GM10248 (cell line): ENCODE results near the gene LAP3.

ENCODE experiments used
- CTCF ChIA-PET: fragments of 300-600 bp; sonication (Branson Sonifier 250); formaldehyde crosslinking; extraction: SDS; loops from one replicate; lab custom pipeline; 2021; ENCODE audit warnings: antibody characterized with exemption; lab: Yijun Ruan, JAX
- POLR2A ChIA-PET: fragments of 350-650 bp; sonication (Branson Sonifier 250); formaldehyde crosslinking; extraction: SDS; loops from one replicate; lab custom pipeline; 2020; ENCODE audit warnings: antibody characterized with exemption; lab: Yijun Ruan, JAX
- DNase-seq: peaks from one replicate; pipeline ENCODE4 v3.0.0; 2012; ENCODE audit errors: extremely low spot score
- CTCF ChIP-seq: IDR thresholded peaks from 2 replicates; pipeline ENCODE4 v1.5.1; 2012; ENCODE audit warnings: mild to moderate bottlenecking, low read depth; ENCODE audit errors: extremely low read depth, missing control alignments, control extremely low read depth

LAP3 gene

DNA sequence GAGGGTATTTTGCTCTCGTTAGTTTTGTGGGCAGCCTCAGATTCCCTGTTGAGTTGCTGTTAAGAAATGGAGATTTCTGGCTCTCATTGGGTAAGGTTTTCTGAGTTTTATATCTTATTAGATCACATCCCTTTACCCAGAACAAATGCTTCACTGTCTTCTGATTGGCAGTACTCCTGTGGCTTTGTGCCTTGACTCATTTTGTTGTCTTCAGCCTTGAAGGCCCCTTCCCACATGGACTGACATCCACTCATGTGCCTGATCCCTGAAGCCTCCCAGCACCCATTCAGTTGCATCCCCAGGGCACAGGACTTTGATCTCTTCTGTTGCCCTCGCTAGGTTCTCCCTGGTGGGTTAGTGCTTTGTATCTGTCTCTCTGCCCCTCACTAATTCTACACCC is 47.8 kb downstream of the LAP3 start:
- ChIA-PET CTCF (interaction anchor here (0.9 kb wide), 1 partner anchor 76 kb away, joined by 4 read pairs; no protein-coding TSS in a partner anchor), POLR2A (no interaction called here)
- TF ChIP-seq CTCF: no peak
- no peak for DNase-seq

DNA sequence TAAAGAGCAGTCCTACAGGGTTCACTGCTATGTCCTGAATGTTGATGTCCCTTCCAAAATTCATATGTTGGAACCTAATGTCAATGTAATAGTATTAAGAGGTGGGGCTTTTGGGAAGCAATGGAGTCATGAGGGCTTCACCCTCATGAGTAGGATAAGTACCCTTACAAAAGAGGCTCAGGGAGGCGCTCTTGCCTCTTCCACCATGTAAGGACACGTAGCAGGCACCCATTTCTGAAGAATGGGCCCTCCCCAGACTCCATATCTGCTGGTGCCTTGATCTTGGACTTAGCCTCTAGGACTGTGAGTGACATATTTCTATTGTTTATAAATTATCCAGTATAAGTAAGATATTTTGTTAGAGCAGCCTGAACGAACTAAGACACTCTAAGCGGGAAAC is 53.2 kb downstream of the LAP3 start:
- DNase-seq: no peak
- TF ChIP-seq CTCF: no peak
- POLR2A ChIA-PET: interaction anchor here (0.7 kb wide), 1 partner anchor 450 kb away, joined by 3 read pairs; no protein-coding TSS in a partner anchor
- CTCF ChIA-PET: no interaction called here

- DNase-seq: no peak
- POLR2A ChIA-PET: no interaction called here
- CTCF ChIA-PET: interaction anchor here (2.2 kb wide), 1 partner anchor 85 kb away, joined by 7 read pairs; no protein-coding TSS in a partner anchor
- TF ChIP-seq CTCF: no peak
These were observed 56.6 kb downstream of the LAP3 start for GRCh38 chr4:17633600-17633999.

DNA sequence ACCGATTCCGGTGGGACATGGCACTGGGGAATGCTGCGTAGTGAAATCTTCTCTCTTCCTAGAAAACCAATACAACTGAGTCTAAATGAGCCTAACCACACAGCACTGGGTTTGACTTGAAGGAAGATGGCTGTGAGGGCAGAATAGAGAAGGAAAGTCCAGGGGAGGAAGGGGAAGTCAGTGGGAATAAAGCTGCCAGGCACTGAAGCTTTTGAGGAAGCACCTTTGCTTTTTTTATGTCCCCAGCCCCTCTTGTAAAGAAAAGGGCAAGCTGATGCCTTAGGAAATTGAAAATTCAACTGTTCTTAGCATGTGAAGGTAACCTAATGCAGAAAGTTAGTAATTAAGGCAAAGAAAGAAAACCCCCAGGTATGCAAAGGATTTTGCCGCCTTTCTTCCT is 58.1 kb downstream of the LAP3 start:
- DNase-seq: no peak
- TF ChIP-seq CTCF: no peak
- POLR2A ChIA-PET: no interaction called here
- CTCF ChIA-PET: interaction anchor here (1.0 to 4.0 kb wide), 4 partner anchors 14 to 87 kb away, joined by 3 to 40 read pairs (median 6); no protein-coding TSS in a partner anchor

GRCh38 chr4:17636341-17636695 is 59.3 kb downstream of the LAP3 start:
- CTCF ChIA-PET: interaction anchor here (0.5 to 4.0 kb wide), 15 partner anchors 9 to 956 kb away, joined by 3 to 40 read pairs (median 4); no protein-coding TSS in a partner anchor
- POLR2A ChIA-PET: no interaction called here

More at GRCh38 chr4:17636341-17636695, 59.3 kb downstream of the LAP3 start:
- DNase-seq: no peak
- no peak for TF ChIP-seq CTCF
